PC-3 (cell line): ENCODE measurements around the gene GFOD2. TPM values are rescaled to one million over a fixed set of nuclear protein-coding genes. Genes with fewer than 3 reads are reported as not detected.

Experiments
- ATAC-seq: fragments of 200-7000 bp; cut with Tn5 transposase; 2 replicates; pipeline ENCODE4 v1.9.1; 2020; ENCODE audit warnings: mild to moderate bottlenecking, moderate library complexity
- BruUV-seq: library from RNA; stranded (reverse); fragments of 400-500 nt; replicated peaks from 2 replicates; lab custom pipeline; 2021; lab: Mats Ljungman, UMichigan
- CTCF ChIA-PET: fragments of 300-600 bp; sonication (Branson Sonifier 250); formaldehyde crosslinking; loops from one replicate; lab custom pipeline; 2022; ENCODE audit warnings: antibody characterized with exemption; lab: Charles Lee
- POLR2A ChIA-PET: fragments of 300-600 bp; sonication (Branson Sonifier 250); formaldehyde crosslinking; loops from one replicate; lab custom pipeline; 2022; ENCODE audit warnings: antibody characterized with exemption; ENCODE audit not compliant: unreplicated experiment; lab: Charles Lee
- DNase-seq: peaks from one replicate; pipeline ENCODE4 v3.0.0-alpha.2; 2015
- H2AFZ ChIP-seq: fragments of 300-600 bp; sonication (generic); 2 replicates; pipeline ENCODE4 v1.6.0; 2016; ENCODE audit warnings: antibody characterized with exemption, low read length
- H3F3A ChIP-seq: fragments of 300-600 bp; sonication (generic); one replicate; pipeline ENCODE4 v1.6.0; 2017; ENCODE audit warnings: antibody characterized with exemption, low read length, control low read depth, mild to moderate bottlenecking; ENCODE audit not compliant: unreplicated experiment
- H3K27ac ChIP-seq: fragments of 300-600 bp; sonication (generic); 2 replicates; pipeline ENCODE4 v1.5.1; 2016; ENCODE audit warnings: mild to moderate bottlenecking, low read length
- H3K27me3 ChIP-seq: fragments of 300-600 bp; sonication (generic); 2 replicates; pipeline ENCODE4 v1.6.1; 2016; ENCODE audit warnings: low read length, mixed read lengths
- H3K36me3 ChIP-seq: fragments of 300-600 bp; sonication (generic); 2 replicates; pipeline ENCODE4 v1.6.1; 2016; ENCODE audit warnings: low read depth, mixed run types, low read length, mixed read lengths
- H3K4me1 ChIP-seq: fragments of 300-600 bp; sonication (generic); 2 replicates; pipeline ENCODE4 v1.5.1; 2016; ENCODE audit warnings: low read length; ENCODE audit not compliant: insufficient read depth
- H3K4me2 ChIP-seq: fragments of 300-600 bp; sonication (generic); 2 replicates; pipeline ENCODE4 v1.6.0; 2016; ENCODE audit warnings: low read length
- H3K4me3 ChIP-seq: fragments of 300-600 bp; sonication (generic); 2 replicates; pipeline ENCODE4 v1.5.1; 2016; ENCODE audit warnings: mild to moderate bottlenecking, low read length, mixed read lengths
- H3K79me2 ChIP-seq: fragments of 300-600 bp; sonication (generic); 2 replicates; pipeline ENCODE4 v1.6.1; 2017; ENCODE audit warnings: low read length, mixed read lengths
- H3K9ac ChIP-seq: fragments of 300-600 bp; sonication (generic); 2 replicates; pipeline ENCODE4 v1.6.0; 2016; ENCODE audit warnings: mild to moderate bottlenecking, low read length
- H3K9me2 ChIP-seq: fragments of 300-600 bp; sonication (generic); replicated peaks from 2 replicates; pipeline ENCODE4 v1.6.1; 2016; ENCODE audit warnings: mixed run types, low read length, mixed read lengths
- H3K9me3 ChIP-seq: fragments of 300-600 bp; sonication (generic); 2 replicates; pipeline ENCODE4 v1.6.1; 2016; ENCODE audit warnings: low read length, mixed read lengths
- H4K20me1 ChIP-seq: fragments of 300-600 bp; sonication (generic); 2 replicates; pipeline ENCODE4 v1.6.1; 2016; ENCODE audit warnings: low read length, mixed read lengths
- EZH2 ChIP-seq: fragments of 300-600 bp; sonication (generic); IDR thresholded peaks from one replicate; pipeline ENCODE4 v1.6.1; 2017; ENCODE audit warnings: antibody characterized with exemption, mild to moderate bottlenecking, low read length; ENCODE audit not compliant: unreplicated experiment
- EZH2phosphoT487 ChIP-seq: fragments of 300-600 bp; sonication (generic); IDR thresholded peaks from 2 replicates; pipeline ENCODE4 v1.6.1; 2018; ENCODE audit warnings: mild to moderate bottlenecking, antibody characterized with exemption, low read length, borderline replicate concordance
- intact Hi-C: fragments of 100-400 bp; cut with micrococcal nuclease; formaldehyde crosslinking; loops from 2 replicates; pipeline ENCODE4 v1.9.0; 2023
- total RNA-seq: library from RNA; depleted of rRNA; stranded (reverse); fragments of >200 nt; gene quantifications from 2 replicates; pipeline ENCODE4 v1.2.3, GENCODE V29; 2014
- TF ChIP-seq, protein P1 (sequence below): fragments of 300-600 bp; sonication (generic); conservative IDR thresholded peaks from 2 replicates; pipeline ENCODE4 v1.5.1; 2017; ENCODE audit warnings: antibody characterized with exemption, low read depth, mild to moderate bottlenecking, low read length

The GFOD2 gene
- total RNA-seq, 1 experiment from 2014 or later: 21.8 TPM

DNA sequence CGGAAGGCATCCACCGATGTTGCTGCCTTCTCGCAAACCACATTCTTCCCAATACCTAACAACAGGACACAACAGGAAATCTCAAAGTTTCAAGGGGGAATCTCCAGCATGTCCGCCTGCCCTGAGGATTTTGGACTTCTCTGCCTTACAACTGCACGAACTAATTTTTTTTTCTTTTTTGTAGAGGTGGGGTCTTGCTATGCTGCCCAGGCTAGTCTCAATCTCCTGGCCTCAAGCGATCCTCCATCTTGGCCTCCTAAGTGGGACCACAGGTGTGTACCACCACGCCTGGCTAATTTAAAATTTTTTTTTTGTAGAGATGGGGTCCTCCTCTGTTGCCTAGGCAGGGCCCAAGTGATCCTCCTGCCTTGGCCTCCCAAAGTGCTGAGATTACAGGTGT lies 43.1 kb downstream of the GFOD2 start:
- no peak overlapping the region for H3K4me3 ChIP-seq
- H3K9me2 ChIP-seq: no peaks in the 10 kb centered on the region
- no peak overlapping the region for H3K4me2 ChIP-seq
- no peak overlapping the region for H2AFZ ChIP-seq
- ATAC-seq (no peak), DNase-seq (no peak)
- TF ChIP-seq EZH2phosphoT487 (no peak), EZH2 (no peak)
- TF ChIP-seq, protein P1, sequence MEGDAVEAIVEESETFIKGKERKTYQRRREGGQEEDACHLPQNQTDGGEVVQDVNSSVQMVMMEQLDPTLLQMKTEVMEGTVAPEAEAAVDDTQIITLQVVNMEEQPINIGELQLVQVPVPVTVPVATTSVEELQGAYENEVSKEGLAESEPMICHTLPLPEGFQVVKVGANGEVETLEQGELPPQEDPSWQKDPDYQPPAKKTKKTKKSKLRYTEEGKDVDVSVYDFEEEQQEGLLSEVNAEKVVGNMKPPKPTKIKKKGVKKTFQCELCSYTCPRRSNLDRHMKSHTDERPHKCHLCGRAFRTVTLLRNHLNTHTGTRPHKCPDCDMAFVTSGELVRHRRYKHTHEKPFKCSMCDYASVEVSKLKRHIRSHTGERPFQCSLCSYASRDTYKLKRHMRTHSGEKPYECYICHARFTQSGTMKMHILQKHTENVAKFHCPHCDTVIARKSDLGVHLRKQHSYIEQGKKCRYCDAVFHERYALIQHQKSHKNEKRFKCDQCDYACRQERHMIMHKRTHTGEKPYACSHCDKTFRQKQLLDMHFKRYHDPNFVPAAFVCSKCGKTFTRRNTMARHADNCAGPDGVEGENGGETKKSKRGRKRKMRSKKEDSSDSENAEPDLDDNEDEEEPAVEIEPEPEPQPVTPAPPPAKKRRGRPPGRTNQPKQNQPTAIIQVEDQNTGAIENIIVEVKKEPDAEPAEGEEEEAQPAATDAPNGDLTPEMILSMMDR: no peak
- peaks cover 5% of the 10 kb centered on the region for H3K4me1 ChIP-seq
- H3K27ac ChIP-seq: peak overlapping the region; percentile 37; the same call in 1 of the 2 replicates
- BruUV-seq: no TSS peak
- H3K9me3 ChIP-seq: no peaks in the 10 kb centered on the region
- no peaks in the 10 kb centered on the region for H3K36me3 ChIP-seq
- no peaks in the 10 kb centered on the region for H3F3A ChIP-seq
- ChIA-PET POLR2A (no interaction called here), CTCF (no interaction called here)
- H3K9ac ChIP-seq: no peak overlapping the region
- intact Hi-C loops: no loop called here
- no peaks in the 10 kb centered on the region for H3K27me3 ChIP-seq
- no peaks in the 10 kb centered on the region for H4K20me1 ChIP-seq
- H3K79me2 ChIP-seq: no peaks in the 10 kb centered on the region

DNA sequence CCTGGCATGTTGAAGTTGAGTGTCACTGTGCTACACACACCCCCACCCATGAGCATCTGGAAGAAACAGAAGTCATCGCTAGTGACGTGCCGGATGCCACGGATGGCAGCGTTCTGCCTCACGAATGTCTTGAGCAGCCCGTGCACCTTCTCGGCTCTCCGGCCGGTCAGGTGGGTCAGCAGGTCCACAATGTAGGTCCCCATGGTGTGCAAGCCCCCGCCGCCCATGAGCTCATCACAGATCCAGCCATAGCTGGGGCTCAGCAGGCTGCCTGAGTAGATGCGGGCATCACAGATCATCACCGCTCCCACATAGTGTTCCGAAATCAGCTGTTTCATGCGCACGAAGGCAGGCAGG lies 43.6 kb downstream of the GFOD2 start:
- ATAC-seq: no peak

More for the DNA sequence above, 43.6 kb downstream of the GFOD2 start:
- H3K27me3 ChIP-seq: no peaks in the 10 kb centered on the region
- TF ChIP-seq EZH2phosphoT487 (no peak), EZH2 (no peak)
- TF ChIP-seq, protein P1: no peak
- ChIA-PET POLR2A (no interaction called here), CTCF (no interaction called here)
- H3K9me3 ChIP-seq: no peaks in the 10 kb centered on the region
- DNase-seq: no peak
- H2AFZ ChIP-seq: no peak overlapping the region
- no peaks in the 10 kb centered on the region for H3K36me3 ChIP-seq
- no peak overlapping the region for H3K27ac ChIP-seq
- H3K9ac ChIP-seq: no peak overlapping the region
- no peaks in the 10 kb centered on the region for H3K79me2 ChIP-seq
- BruUV-seq: no TSS peak
- no peaks in the 10 kb centered on the region for H3K9me2 ChIP-seq
- no peak overlapping the region for H3K4me2 ChIP-seq
- intact Hi-C loops: no loop called here
- H3F3A ChIP-seq: no peaks in the 10 kb centered on the region
- H3K4me1 ChIP-seq: peaks cover 5% of the 10 kb centered on the region
- no peak overlapping the region for H3K4me3 ChIP-seq
- no peaks in the 10 kb centered on the region for H4K20me1 ChIP-seq
